HepG2 (cell line): Measurements from ENCODE around the gene ZSWIM6. TPM values are rescaled to one million over a fixed set of nuclear protein-coding genes. Genes with fewer than 3 reads are reported as not detected.

Source experiments
- GABPA ChIP-seq, 2 experiments: IDR thresholded peaks; 2 replicates each; pipeline ENCODE4 v1.6.1; 2011 to 2016; ENCODE audit warnings: low read depth in 2 of 2, low read length in 1 of 2, missing biosample characterization in 1 of 2, missing genetic modification characterization in 1 of 2
- HDAC1 ChIP-seq: sonication (generic); formaldehyde crosslinking; IDR thresholded peaks from 2 replicates; pipeline ENCODE4 v1.5.1; 2020; ENCODE audit warnings: mild to moderate bottlenecking, missing genetic modification reagents
- NR2F1 ChIP-seq, 2 experiments: fragments of 450-650 bp in 1 of 2; formaldehyde crosslinking in 1 of 2; IDR thresholded peaks; 2 replicates each; pipeline versions ENCODE4 v1.5.0 to v1.6.1; 2016 to 2020; ENCODE audit warnings: mild to moderate bottlenecking in 1 of 2, missing compliant biosample characterization in 1 of 2, missing genetic modification reagents in 1 of 2, moderate library complexity in 1 of 2
- SNAPC2 ChIP-seq: sonication (generic); formaldehyde crosslinking; IDR thresholded peaks from 2 replicates; pipeline ENCODE4 v1.8.1; 2022; ENCODE audit warnings: mild to moderate bottlenecking, missing genetic modification reagents
- ZBTB39 ChIP-seq: sonication (generic); formaldehyde crosslinking; IDR thresholded peaks from 2 replicates; pipeline ENCODE4 v1.5.0; 2020; ENCODE audit warnings: missing genetic modification reagents
- ZHX2 ChIP-seq, 2 experiments: sonication (generic) in 1 of 2; formaldehyde crosslinking in 1 of 2; IDR thresholded peaks; 2 replicates each; pipeline versions ENCODE4 v1.6.1 to v1.9.0; 2014 to 2022; ENCODE audit warnings: antibody characterized with exemption in 1 of 2, borderline replicate concordance in 1 of 2, inconsistent platforms in 1 of 2, low read depth in 1 of 2, missing genetic modification reagents in 1 of 2
- ZNF646 ChIP-seq: sonication (generic); formaldehyde crosslinking; IDR thresholded peaks from 2 replicates; pipeline ENCODE4 v1.9.0; 2021; ENCODE audit warnings: mild to moderate bottlenecking, missing genetic modification reagents
- ZSCAN31 ChIP-seq: sonication (generic); formaldehyde crosslinking; IDR thresholded peaks from 2 replicates; pipeline ENCODE4 v1.5.0; 2020; ENCODE audit warnings: low read depth, mild to moderate bottlenecking, missing genetic modification reagents
- polyA plus RNA-seq, 8 experiments: library from polyadenylated mRNA; depleted of rRNA in 3 of 8; stranded (reverse) in 7 of 8; unstranded in 1 of 8; fragments of >200 nt; fragmentation: Illumina TruSeq in 4 of 8; extraction: Trizol in 4 of 8; gene quantifications; 2 replicates each; pipeline versions ENCODE4 v1.2.1 to v1.2.3, GENCODE V29; 2011 to 2016; ENCODE audit warnings: low read depth in 4 of 8, missing spikeins in 1 of 8, mixed read lengths in 1 of 8; ENCODE audit not compliant: insufficient read depth in 1 of 8
- total RNA-seq, 5 experiments: library from RNA; depleted of rRNA; stranded (reverse); fragments of >200 nt; fragmentation: Illumina TruSeq; extraction: Trizol; gene quantifications; 2 replicates each; pipeline ENCODE4 v1.2.3, GENCODE V29; 2016; ENCODE audit warnings: low read depth in 1 of 5
- TF ChIP-seq, protein P1 (sequence below): sonication (generic); formaldehyde crosslinking; IDR thresholded peaks from 2 replicates; pipeline ENCODE4 v1.8.1; 2023; ENCODE audit warnings: missing genetic modification reagents, inconsistent platforms, borderline replicate concordance

Gene ZSWIM6
- total and polyA plus RNA-seq, 2 of the 13 experiments (the other 11 are each of a cell fraction or from before 2014, with no cell fraction given), result 0.82 to 1.9 TPM

- TF ChIP-seq ZNF646 (CRISPR knock-in tag) (no peak), HDAC1 (CRISPR knock-in tag) (no peak), ZHX2 (IDR thresholded peaks at IDR 0.05; ENCODE audit: low read depth) (peak; percentile 89), ZHX2 (CRISPR knock-in tag; IDR thresholded peaks at IDR 0.05; ENCODE audit: borderline replicate concordance) (no peak), GABPA (IDR thresholded peaks at IDR 0.05; ENCODE audit: low read depth, low read length) (peak; percentile 59), GABPA (CRISPR knock-in tag; IDR thresholded peaks at IDR 0.05; ENCODE audit: low read depth) (peak; percentile 84), NR2F1 (CRISPR knock-in tag; IDR thresholded peaks at IDR 0.05) (no peak), ZSCAN31 (CRISPR knock-in tag) (no peak), ZBTB39 (CRISPR knock-in tag) (no peak), SNAPC2 (CRISPR knock-in tag) (no peak)
- TF ChIP-seq, protein P1, sequence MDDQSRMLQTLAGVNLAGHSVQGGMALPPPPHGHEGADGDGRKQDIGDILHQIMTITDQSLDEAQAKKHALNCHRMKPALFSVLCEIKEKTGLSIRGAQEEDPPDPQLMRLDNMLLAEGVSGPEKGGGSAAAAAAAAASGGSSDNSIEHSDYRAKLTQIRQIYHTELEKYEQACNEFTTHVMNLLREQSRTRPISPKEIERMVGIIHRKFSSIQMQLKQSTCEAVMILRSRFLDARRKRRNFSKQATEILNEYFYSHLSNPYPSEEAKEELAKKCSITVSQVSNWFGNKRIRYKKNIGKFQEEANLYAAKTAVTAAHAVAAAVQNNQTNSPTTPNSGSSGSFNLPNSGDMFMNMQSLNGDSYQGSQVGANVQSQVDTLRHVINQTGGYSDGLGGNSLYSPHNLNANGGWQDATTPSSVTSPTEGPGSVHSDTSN (CRISPR knock-in tag), result no peak
Observed at GRCh38 chr5:61331407-61332357, at the start of gene ZSWIM6 (continued).
